GM04503 (cell line): ENCODE measurements around the gene ARRDC2.
"Not testable (repeated sequence)": the region's sequence is repeated elsewhere in the genome, so short reads cannot be mapped to it uniquely, and the experiment has no call there.

Experiments used
- DNase-seq: peaks from one replicate; pipeline ENCODE4 v3.0.0-alpha.2; 2012; ENCODE audit warnings: low read depth

ARRDC2 gene

GRCh38 chr19:18016209-18016910 lies 8.4 kb downstream of the ARRDC2 start:
- DNase-seq: no peak

- DNase-seq: no peak
Observed at GRCh38 chr19:18017275-18018083, 9.5 kb downstream of the ARRDC2 start.

GRCh38 chr19:18020212-18021085 lies 12.5 kb downstream of the ARRDC2 start:
- DNase-seq: no peak

- peak; percentile 47 for DNase-seq
Observed at GRCh38 chr19:18021121-18021755, 13.3 kb downstream of the ARRDC2 start.

- no peak for DNase-seq
Observed at GRCh38 chr19:18023622-18024251, 15.8 kb downstream of the ARRDC2 start.

- DNase-seq: no peak
Observed at GRCh38 chr19:18027151-18027550, 19.2 kb downstream of the ARRDC2 start.

GRCh38 chr19:18029617-18030338 lies 21.8 kb downstream of the ARRDC2 start:
- no peak for DNase-seq

- not testable (repeated sequence) for DNase-seq
Observed at GRCh38 chr19:18031401-18031800, 23.4 kb downstream of the ARRDC2 start.

- DNase-seq: not testable (repeated sequence)
Observed at GRCh38 chr19:18032102-18032501, 24.1 kb downstream of the ARRDC2 start.

GRCh38 chr19:18041054-18041453 lies 33.1 kb downstream of the ARRDC2 start:
- DNase-seq: no peak

GRCh38 chr19:18043676-18044075 lies 35.7 kb downstream of the ARRDC2 start:
- no peak for DNase-seq

GRCh38 chr19:18044825-18045304 lies 36.9 kb downstream of the ARRDC2 start:
- DNase-seq: peak; percentile 22

- no peak for DNase-seq
Observed at GRCh38 chr19:18045307-18046050, 37.5 kb downstream of the ARRDC2 start.

GRCh38 chr19:18046059-18046718 lies 38.2 kb downstream of the ARRDC2 start:
- peak; percentile 59 for DNase-seq

- DNase-seq: peak; percentile 16
Observed at GRCh38 chr19:18049385-18049784, 41.4 kb downstream of the ARRDC2 start.

- no peak for DNase-seq
Observed at GRCh38 chr19:18051887-18052286, 43.9 kb downstream of the ARRDC2 start.

GRCh38 chr19:18053576-18054219 lies 45.7 kb downstream of the ARRDC2 start:
- DNase-seq: peak; percentile 61

GRCh38 chr19:18055967-18056366 lies 48.0 kb downstream of the ARRDC2 start:
- DNase-seq: no peak

- DNase-seq: no peak
Observed at GRCh38 chr19:18057557-18057956, 49.6 kb downstream of the ARRDC2 start.
